Testis (tissue), 2 donors: ENCODE data around the gene SAFB2.

Experiments
- CTCF ChIP-seq, 3 experiments: fragments of 450-650 bp in 2 of 3; fragments of 200-600 bp in 1 of 3; sonication (generic) in 1 of 3; IDR thresholded peaks; one replicate each; pipeline ENCODE4 v1.5.1; 2016 to 2019; ENCODE audit warnings: antibody characterized with exemption in 3 of 3, mild to moderate bottlenecking in 2 of 3, moderate library complexity in 1 of 3
- POLR2A ChIP-seq: fragments of 450-650 bp; IDR thresholded peaks from one replicate; pipeline ENCODE4 v1.6.1; 2017; ENCODE audit warnings: antibody characterized with exemption, mild to moderate bottlenecking, moderate library complexity

GRCh38 chr19:5621311-5621944 is 1.1 kb downstream of the SAFB2 start:
- TF ChIP-seq CTCF (IDR thresholded peaks at IDR 0.05) (no peak), POLR2A (no peak)
